ENCODE data around the gene HES6.
"Not testable (repeated sequence)": the region's sequence is repeated elsewhere in the genome, so short reads cannot be mapped to it uniquely, and the experiment has no call there.

Gene HES6

GRCh38 chr2:238239863-238240756, at the start of gene HES6:
TSS of gene HES6 (minus strand) at chr2:238240038. CDS start at chr2:238239905, 133 bp downstream.
- peak; percentile 77 to 84 for DNase-seq

DNA sequence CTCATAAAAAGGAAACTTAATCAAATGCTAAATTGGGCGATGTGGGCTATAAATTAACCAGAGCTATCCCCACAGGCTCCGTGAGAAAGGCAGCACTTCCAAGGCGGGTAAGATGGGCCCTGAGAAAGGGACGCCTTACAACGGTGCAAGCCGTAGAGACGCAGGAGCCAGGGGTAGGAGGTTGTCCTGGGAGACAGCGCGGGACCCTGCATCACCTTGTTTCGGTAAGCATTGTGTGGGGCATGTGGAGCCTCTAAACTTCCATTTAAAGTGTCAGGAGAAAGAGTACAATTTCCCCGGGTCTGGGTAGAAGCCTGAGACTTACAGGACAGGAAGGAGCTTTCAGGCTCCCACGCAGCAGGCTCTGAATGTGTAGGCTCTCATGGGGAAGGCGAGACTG, 49.7 kb upstream of the HES6 start:
- DNase-seq, result peak in 1 of 2 experiments; percentile 7

- peak; percentile 96 to 97 for DNase-seq
These were observed 49.1 kb upstream of the HES6 start for GRCh38 chr2:238288650-238289573.

DNA sequence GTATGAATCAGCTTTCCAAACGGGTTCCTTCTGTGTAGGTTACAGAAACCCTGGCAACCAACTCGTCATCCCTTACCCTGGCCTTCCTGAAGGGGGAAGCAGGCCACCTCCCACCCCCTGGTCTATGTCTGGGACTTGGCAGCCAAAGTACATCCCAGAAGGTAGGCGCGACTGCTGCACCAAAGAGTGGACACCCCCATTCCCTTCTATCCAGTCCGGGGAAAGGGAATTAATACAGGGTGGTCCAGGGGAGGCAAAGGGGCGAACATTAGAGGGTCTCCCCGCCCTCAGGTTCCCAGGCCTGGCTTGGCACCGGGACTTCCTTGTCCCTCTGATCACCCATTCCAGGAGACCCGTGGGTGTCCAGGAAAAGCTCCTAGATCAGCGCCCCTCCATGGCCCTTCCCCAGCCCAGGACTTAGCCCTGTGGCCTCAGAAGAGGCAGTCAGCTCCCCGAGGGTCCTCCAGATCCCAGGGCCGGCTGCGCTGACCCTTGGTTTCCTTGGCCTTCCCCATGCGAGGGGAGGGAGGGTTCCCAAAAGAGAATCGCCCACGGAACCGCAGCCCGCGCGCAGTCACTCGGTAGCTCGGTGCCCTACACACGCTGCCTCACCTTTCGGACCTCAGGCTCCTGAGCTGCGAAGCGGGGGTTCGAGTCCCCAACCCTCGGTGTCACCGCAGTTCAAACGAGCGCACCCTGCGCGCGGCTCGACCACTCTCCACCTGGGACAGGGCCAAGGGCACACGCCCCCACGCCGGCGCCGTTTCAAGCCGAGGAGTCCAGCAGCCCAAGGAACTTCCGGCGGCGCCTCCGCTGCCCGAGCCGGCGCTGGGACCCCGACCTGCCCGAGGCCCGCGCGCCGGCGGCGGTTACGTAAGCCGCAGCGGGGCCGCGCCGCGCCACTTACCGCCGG, 48.2 kb upstream of the HES6 start, which contains the start of gene PER2:
TSS of gene PER2 (minus strand) at position 874 of the 913 bp plus-strand sequence. CDS start 10,674 bp downstream, outside the sequence.
- DNase-seq, result peak; percentile 45

GRCh38 chr2:238286987-238287736, 47.3 kb upstream of the HES6 start:
- DNase-seq, result peak; percentile 49 to 64

GRCh38 chr2:238286551-238286950, 46.7 kb upstream of the HES6 start:
- DNase-seq, result no peak

GRCh38 chr2:238286095-238286494, 46.3 kb upstream of the HES6 start:
- no peak for DNase-seq

GRCh38 chr2:238285653-238286082, 45.8 kb upstream of the HES6 start:
- DNase-seq, result no peak

DNA sequence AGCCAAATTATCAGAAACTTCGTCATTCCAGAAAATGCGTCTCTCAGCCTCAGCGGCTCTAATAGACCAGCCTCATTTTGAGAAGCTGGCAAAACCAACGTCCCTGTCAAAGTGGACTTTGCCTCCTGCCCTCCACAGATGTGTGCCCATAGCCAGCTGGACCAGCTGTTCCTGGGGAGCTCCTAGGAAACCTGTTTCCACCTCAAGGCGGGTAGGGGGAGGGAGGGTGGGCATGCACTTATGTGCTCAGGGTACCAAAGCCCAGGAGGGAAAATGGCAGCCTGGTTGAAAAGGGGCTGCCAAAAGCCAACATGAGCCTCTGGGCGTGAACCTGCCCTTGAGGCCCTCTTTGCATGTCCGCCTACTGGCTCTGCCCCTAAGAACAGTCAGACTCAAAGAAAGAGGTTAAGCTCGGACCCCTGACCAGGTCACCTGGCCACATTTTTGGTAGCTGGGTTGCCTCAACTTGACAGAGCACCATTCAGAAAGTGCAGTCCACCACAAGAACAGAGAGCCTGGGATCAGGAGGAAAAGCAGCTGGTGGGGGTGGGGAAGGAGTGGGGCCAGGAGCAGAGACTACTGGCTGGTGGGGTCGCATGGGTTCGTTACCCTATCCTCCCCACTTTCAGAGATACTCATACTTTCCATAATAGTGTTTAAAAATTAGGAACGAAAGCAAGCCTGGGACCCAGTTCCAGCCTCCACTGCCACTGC, 45.1 kb upstream of the HES6 start:
- no peak for DNase-seq

DNA sequence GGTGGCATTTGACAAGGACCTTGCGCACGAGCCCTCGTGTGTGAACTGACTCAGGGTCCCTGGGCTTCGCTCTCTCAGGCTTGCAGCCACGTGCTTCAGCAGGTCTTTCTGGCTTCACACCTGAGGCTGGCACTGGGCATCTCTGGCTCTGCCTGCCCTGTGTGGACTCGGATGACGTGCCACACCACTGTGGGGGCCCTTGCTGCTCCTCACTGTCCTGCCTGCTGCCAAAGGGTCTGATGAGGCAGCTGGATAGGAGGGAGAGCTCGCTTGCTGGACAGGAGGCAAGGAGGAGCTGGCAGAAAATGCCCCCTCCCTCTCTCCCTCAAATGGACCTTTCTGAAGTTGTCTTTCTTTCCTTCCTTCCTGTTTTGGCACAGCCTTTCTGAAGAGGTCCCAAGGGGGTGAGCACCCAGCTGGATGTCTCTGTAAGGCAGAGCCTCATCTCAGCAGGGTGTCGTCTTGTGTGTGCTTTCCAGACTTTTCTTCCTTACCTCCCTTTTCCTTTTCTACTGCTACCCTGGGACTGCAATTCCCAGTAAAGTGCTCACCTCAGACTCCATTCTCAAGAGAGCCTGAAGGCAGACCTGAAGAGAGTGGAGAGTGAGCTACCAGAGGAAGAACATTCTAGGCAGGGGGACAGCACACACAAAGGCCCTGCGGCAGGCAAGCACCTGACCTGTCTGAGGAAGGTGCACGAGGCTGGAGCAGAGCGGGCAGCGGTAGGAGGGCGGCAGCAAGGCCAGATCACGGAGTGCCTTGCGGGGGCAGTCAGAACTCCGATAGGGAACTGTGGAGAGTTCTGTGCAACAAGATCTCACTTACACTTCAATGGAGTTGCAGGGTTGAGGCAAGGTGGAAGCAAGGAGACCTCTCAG, 43.3 kb upstream of the HES6 start:
- DNase-seq, result no peak

- no peak for DNase-seq
These were observed 42.1 kb upstream of the HES6 start for GRCh38 chr2:238281826-238282480.

DNA sequence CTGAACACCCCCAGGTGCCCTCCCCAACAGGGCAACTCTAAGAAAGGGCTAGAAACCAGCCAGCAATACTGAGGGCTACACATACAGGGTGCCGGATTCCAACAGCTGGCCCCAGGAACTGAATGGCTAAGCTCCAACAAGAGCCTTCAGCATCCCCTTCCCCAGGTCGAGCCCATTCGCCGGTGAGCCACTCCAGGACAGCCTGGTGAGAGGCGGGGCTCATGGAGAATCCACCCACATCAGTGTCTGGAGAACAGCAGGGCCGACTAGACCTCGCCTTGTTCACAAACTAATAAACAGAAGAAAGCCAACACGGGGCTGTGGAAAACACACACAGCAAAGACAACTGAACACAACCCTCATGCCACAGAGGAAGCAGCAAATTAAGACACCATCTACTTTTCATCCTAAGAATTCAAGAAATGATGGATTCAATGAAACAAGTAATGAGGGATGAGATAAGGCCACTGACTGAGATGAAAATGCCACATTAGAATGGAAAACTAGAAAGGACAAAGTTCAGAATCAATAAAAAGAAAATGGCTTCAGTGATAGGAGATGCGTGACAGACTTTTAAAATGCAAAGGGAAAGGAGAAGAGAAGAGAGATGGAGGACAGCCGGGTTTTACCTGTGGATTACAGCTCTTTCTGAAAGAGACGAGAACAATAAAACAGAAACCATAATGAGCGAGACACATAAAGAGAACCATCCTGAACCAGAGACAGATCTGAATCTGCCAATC, 40.4 kb upstream of the HES6 start:
- no peak for DNase-seq

DNA sequence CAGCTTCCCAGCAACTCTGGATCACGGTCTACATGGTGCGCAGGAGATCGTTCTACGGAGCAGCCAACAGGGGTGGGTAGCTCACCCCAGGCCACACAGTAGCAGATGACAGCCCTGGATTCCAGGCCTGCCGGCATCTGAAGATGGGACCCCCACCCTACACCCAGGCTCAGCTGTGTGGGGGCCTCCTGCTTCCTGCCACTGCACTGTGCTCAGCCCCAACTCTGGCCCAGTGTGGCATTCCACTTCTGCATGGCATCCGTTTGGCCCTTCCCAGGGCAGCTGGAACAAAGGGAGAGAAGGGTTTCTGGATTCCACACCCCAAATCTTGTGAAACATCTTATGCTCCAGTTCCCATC, 39.5 kb upstream of the HES6 start:
- DNase-seq, result no peak

DNA sequence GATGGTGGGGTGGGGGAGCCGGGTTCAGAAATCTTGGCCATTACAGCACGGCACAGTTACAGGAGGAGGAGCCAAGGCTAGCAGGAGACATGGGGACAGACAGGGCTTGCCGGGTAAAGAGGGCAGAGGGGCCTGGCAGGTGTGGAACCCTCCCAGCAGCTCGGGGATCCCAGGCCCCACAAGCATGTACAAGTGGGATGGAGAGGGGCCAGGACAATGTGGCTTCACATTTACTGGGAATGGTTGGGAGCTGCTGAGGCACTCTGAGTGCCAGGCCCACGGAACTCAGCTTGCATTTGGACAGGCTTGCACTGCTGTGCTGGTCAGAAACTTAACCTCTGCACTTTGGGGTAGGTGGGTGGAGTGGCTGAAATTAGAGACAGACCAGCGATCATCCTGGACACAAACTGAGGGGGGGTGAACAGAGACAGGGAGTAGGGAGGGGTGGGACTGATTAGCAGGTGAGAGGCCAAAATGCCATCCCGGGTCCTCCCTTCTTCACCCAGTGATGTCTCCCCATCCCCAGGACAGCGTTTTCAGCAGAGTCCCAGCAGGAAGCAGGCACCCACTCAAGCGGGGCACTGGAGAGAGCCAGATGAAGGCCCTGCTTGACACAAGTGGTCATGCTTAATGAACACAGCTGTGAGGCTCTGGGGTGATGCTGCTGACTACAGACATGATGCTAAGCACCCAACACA, 38.9 kb upstream of the HES6 start:
- DNase-seq, result no peak

DNA sequence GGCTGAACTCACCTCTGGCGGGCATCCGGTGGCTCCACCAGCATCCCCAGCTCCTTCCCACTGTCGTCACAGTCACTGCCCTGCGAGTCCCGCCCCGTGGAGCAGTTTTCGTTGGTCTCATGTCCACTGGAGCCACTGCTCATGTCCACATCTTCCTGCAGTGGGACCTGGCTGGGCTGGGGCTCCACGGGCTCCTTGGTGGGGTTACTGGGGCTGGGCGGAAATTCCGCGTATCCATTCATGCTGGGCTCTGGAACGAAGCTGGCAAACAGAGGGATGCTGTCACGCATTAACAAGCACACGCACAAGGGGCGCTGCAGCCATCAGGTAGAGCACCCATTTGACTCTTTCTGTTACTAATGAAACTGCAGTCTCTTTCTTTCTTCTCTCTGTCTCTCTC, 37.9 kb upstream of the HES6 start:
- no peak for DNase-seq

GRCh38 chr2:238274152-238274865, 34.5 kb upstream of the HES6 start:
- no peak for DNase-seq

DNA sequence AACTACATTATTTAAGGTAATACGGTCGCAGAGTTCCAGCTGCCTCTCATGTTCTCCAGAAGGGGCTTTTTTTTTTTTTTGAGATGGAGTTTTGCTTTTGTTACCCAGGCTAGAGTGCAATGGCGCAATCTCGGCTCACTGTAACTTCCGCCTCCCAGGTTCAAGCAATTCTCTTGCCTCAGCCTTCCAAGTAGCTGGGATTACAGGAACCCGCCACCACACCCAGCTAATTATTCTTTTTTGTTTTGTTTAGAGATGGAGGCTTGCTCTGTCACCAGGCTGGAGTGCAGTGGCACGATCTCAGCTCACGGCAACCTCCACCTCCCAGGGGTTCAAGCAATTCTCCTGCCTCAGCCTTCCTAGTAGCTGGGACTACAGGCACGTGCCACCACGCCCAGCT, 33.6 kb upstream of the HES6 start:
- DNase-seq, result not testable (repeated sequence)
